Mesendoderm (in vitro differentiated cells): ENCODE results near the gene COL9A3.
A peak's percentile ranks its signal among the peaks of the same experiment; 100 is the strongest.
"Not testable (repeated sequence)": the region's sequence is repeated elsewhere in the genome, so short reads cannot be mapped to it uniquely, and the experiment has no call there.

Experiments
- DNase-seq: peaks from one replicate; pipeline ENCODE4 v3.0.0; 2013
- H2AK5ac ChIP-seq: 2 replicates; pipeline ENCODE4 v1.6.1; 2013; ENCODE audit warnings: low read length, inconsistent platforms
- H2BK120ac ChIP-seq: 2 replicates; pipeline ENCODE4 v1.6.1; 2013; ENCODE audit warnings: low read depth, mild to moderate bottlenecking, low read length, moderate library complexity, mixed read lengths
- H2BK15ac ChIP-seq: replicated peaks from 2 replicates; pipeline ENCODE4 v1.6.1; 2013; ENCODE audit warnings: low read depth, mild to moderate bottlenecking, moderate library complexity
- H2BK5ac ChIP-seq: 2 replicates; pipeline ENCODE4 v1.6.1; 2013; ENCODE audit warnings: low read length, inconsistent platforms
- H3K18ac ChIP-seq: 2 replicates; pipeline ENCODE4 v1.6.1; 2013; ENCODE audit warnings: mild to moderate bottlenecking, low read length, mixed read lengths
- H3K23ac ChIP-seq: one replicate; pipeline ENCODE4 v1.6.1; 2013; ENCODE audit warnings: low read length
- H3K27ac ChIP-seq: 2 replicates; pipeline ENCODE4 v1.5.1; 2013; ENCODE audit warnings: low read depth, mild to moderate bottlenecking, inconsistent platforms, low read length, moderate library complexity
- H3K27me3 ChIP-seq: 2 replicates; pipeline ENCODE4 v1.6.1; 2013; ENCODE audit warnings: low read length, control low read depth, mild to moderate bottlenecking, inconsistent platforms; ENCODE audit not compliant: insufficient read depth, poor library complexity
- H3K36me3 ChIP-seq: 2 replicates; pipeline ENCODE4 v1.6.1; 2013; ENCODE audit warnings: low read length, inconsistent platforms; ENCODE audit not compliant: control insufficient read depth, insufficient read depth
- H3K4ac ChIP-seq: one replicate; pipeline ENCODE4 v1.6.1; 2013; ENCODE audit warnings: low read depth, mild to moderate bottlenecking, low read length, moderate library complexity
- H3K4me1 ChIP-seq: 2 replicates; pipeline ENCODE4 v1.6.1; 2013; ENCODE audit warnings: low read depth, low read length, inconsistent platforms; ENCODE audit not compliant: control insufficient read depth
- H3K4me2 ChIP-seq: 2 replicates; pipeline ENCODE4 v1.6.1; 2013; ENCODE audit warnings: low read length
- H3K4me3 ChIP-seq: 2 replicates; pipeline ENCODE4 v1.5.1; 2013; ENCODE audit warnings: mild to moderate bottlenecking, low read length
- H3K56ac ChIP-seq: one replicate; pipeline ENCODE4 v1.6.1; 2013; ENCODE audit warnings: low read length
- H3K79me1 ChIP-seq: 2 replicates; pipeline ENCODE4 v1.6.1; 2013; ENCODE audit warnings: low read length, inconsistent platforms
- H3K79me2 ChIP-seq: 2 replicates; pipeline ENCODE4 v1.6.1; 2013; ENCODE audit warnings: mild to moderate bottlenecking, low read length; ENCODE audit not compliant: control insufficient read depth, insufficient read depth
- H3K9ac ChIP-seq: 2 replicates; pipeline ENCODE4 v1.6.1; 2013; ENCODE audit warnings: low read length, inconsistent platforms
- H4K5ac ChIP-seq: one replicate; pipeline ENCODE4 v1.6.1; 2013; ENCODE audit warnings: low read length
- H4K8ac ChIP-seq: one replicate; pipeline ENCODE4 v1.6.1; 2013; ENCODE audit warnings: low read depth, mild to moderate bottlenecking, control low read depth, low read length, moderate library complexity
- WGBS: extraction: QIAGEN DNeasy Blood & Tissue Kit; methylation state at CpG from one replicate; pipeline ENCODE4 v1.1.7; 2013; ENCODE audit warnings: low lambda C conversion rate, missing lambda C conversion rate; ENCODE audit not compliant: insufficient coverage; ENCODE audit errors: extremely low coverage; 5-methylcytosine and 5-hydroxymethylcytosine counted together

Gene COL9A3

GRCh38 chr20:62861726-62862336 is 45.0 kb downstream of the COL9A3 start, which contains the start of gene TCFL5:
TCFL5 (minus strand) TSS chr20:62861822; CDS start chr20:62861670, 152 bp downstream.
- H3K4me1 ChIP-seq: peaks cover 4% of the 10 kb centered on the region
- peak within 1 kb of the TSS; percentile 64 for H3K4me3 ChIP-seq
- no peak within 1 kb of the TSS for H2AK5ac ChIP-seq
- H3K9ac ChIP-seq: peak within 1 kb of the TSS; percentile 79
- H4K8ac ChIP-seq: no peak within 1 kb of the TSS
- peak within 1 kb of the TSS; percentile 98 for H3K56ac ChIP-seq
- H2BK5ac ChIP-seq: no peak within 1 kb of the TSS
- H3K27ac ChIP-seq: no peak within 1 kb of the TSS
- no peaks in the 10 kb centered on the region for H3K27me3 ChIP-seq
- H3K79me2 ChIP-seq: no peaks in the 10 kb centered on the region
- H3K4ac ChIP-seq: peak within 1 kb of the TSS; percentile 90
- peak within 1 kb of the TSS; percentile 66 for H3K23ac ChIP-seq
- no peak within 1 kb of the TSS for H2BK120ac ChIP-seq
- H2BK15ac ChIP-seq: no peak within 1 kb of the TSS
- peak within 1 kb of the TSS; percentile 85 for H3K4me2 ChIP-seq
- H3K79me1 ChIP-seq: no peaks in the 10 kb centered on the region
- H3K18ac ChIP-seq: peak within 1 kb of the TSS; percentile 88
- peak; percentile 71 for DNase-seq
- H3K36me3 ChIP-seq: peaks cover 1% of the 10 kb centered on the region
- WGBS: no CpG with 5 or more reads among the region's 70 CpGs
- H4K5ac ChIP-seq: no peak within 1 kb of the TSS

GRCh38 chr20:62864207-62864606 is 47.4 kb downstream of the COL9A3 start:
- H3K27me3 ChIP-seq: no peaks in the 10 kb centered on the region
- no peak overlapping the region for H3K18ac ChIP-seq
- no peak overlapping the region for H3K4ac ChIP-seq
- no peak overlapping the region for H2AK5ac ChIP-seq
- no peak overlapping the region for H4K5ac ChIP-seq
- H2BK5ac ChIP-seq: no peak overlapping the region
- no peak overlapping the region for H3K23ac ChIP-seq
- no peak for DNase-seq
- H3K36me3 ChIP-seq: no peaks in the 10 kb centered on the region
- H3K4me1 ChIP-seq: peaks cover 4% of the 10 kb centered on the region
- no peak overlapping the region for H3K4me3 ChIP-seq
- no peak overlapping the region for H3K56ac ChIP-seq
- no peak overlapping the region for H4K8ac ChIP-seq
- no peaks in the 10 kb centered on the region for H3K79me2 ChIP-seq
- H2BK15ac ChIP-seq: no peak overlapping the region
- H2BK120ac ChIP-seq: no peak overlapping the region
- no peaks in the 10 kb centered on the region for H3K79me1 ChIP-seq
- WGBS: no CpG with 5 or more reads among the region's 7 CpGs
- H3K9ac ChIP-seq: no peak overlapping the region
- H3K4me2 ChIP-seq: no peak overlapping the region
- H3K27ac ChIP-seq: no peak overlapping the region

- Histone ChIP-seq H2BK15ac (no peak overlapping the region), H3K27me3 (no peaks in the 10 kb centered on the region), H3K23ac (no peak overlapping the region), H2BK5ac (no peak overlapping the region), H3K79me2 (no peaks in the 10 kb centered on the region), H3K4me2 (no peak overlapping the region), H3K4ac (no peak overlapping the region), H3K4me1 (no peaks in the 10 kb centered on the region), H3K9ac (no peak overlapping the region), H3K36me3 (no peaks in the 10 kb centered on the region), H3K4me3 (no peak overlapping the region), H2BK120ac (no peak overlapping the region), H3K79me1 (no peaks in the 10 kb centered on the region), H4K5ac (no peak overlapping the region), H3K56ac (no peak overlapping the region), H2AK5ac (no peak overlapping the region), H3K18ac (no peak overlapping the region), H4K8ac (no peak overlapping the region), H3K27ac (no peak overlapping the region)
- WGBS: no CpG with 5 or more reads among the region's 18 CpGs
- no peak for DNase-seq
These were observed 55.5 kb downstream of the COL9A3 start for GRCh38 chr20:62872184-62872847.

GRCh38 chr20:62872862-62873261 is 56.0 kb downstream of the COL9A3 start:
- H4K5ac ChIP-seq: no peak overlapping the region
- no peak overlapping the region for H3K27ac ChIP-seq
- H3K56ac ChIP-seq: no peak overlapping the region
- H4K8ac ChIP-seq: no peak overlapping the region
- no peak overlapping the region for H3K4ac ChIP-seq
- no peaks in the 10 kb centered on the region for H3K27me3 ChIP-seq
- no peak overlapping the region for H2AK5ac ChIP-seq
- H2BK120ac ChIP-seq: no peak overlapping the region
- WGBS: no CpG with 5 or more reads among the region's 6 CpGs
- no peak overlapping the region for H2BK5ac ChIP-seq
- no peak overlapping the region for H3K23ac ChIP-seq
- no peaks in the 10 kb centered on the region for H3K36me3 ChIP-seq
- H3K9ac ChIP-seq: no peak overlapping the region
- H3K79me2 ChIP-seq: no peaks in the 10 kb centered on the region
- no peak for DNase-seq
- no peak overlapping the region for H3K4me2 ChIP-seq
- no peaks in the 10 kb centered on the region for H3K4me1 ChIP-seq
- no peak overlapping the region for H3K4me3 ChIP-seq
- no peak overlapping the region for H2BK15ac ChIP-seq
- no peak overlapping the region for H3K18ac ChIP-seq
- no peaks in the 10 kb centered on the region for H3K79me1 ChIP-seq

- Histone ChIP-seq H3K4me2 (no peak overlapping the region), H3K23ac (no peak overlapping the region), H3K79me2 (no peaks in the 10 kb centered on the region), H3K9ac (no peak overlapping the region), H3K27me3 (no peaks in the 10 kb centered on the region), H3K56ac (no peak overlapping the region), H3K18ac (no peak overlapping the region), H2BK120ac (no peak overlapping the region), H3K79me1 (no peaks in the 10 kb centered on the region), H4K5ac (no peak overlapping the region), H2AK5ac (no peak overlapping the region), H3K4me3 (no peak overlapping the region), H4K8ac (no peak overlapping the region), H3K4ac (no peak overlapping the region), H2BK15ac (no peak overlapping the region), H3K4me1 (no peaks in the 10 kb centered on the region), H3K36me3 (no peaks in the 10 kb centered on the region), H2BK5ac (no peak overlapping the region), H3K27ac (no peak overlapping the region)
- DNase-seq: no peak
- no CpG with 5 or more reads among the region's 7 CpGs for WGBS
These were observed 56.4 kb downstream of the COL9A3 start for GRCh38 chr20:62873280-62873679.

GRCh38 chr20:62873681-62874031 is 56.8 kb downstream of the COL9A3 start:
- H3K23ac ChIP-seq, H3K9ac ChIP-seq, H3K18ac ChIP-seq, H2BK15ac ChIP-seq, H3K4me2 ChIP-seq, H3K56ac ChIP-seq, H3K79me1 ChIP-seq, H3K4ac ChIP-seq, H3K4me3 ChIP-seq, H2AK5ac ChIP-seq, H3K4me1 ChIP-seq, H3K36me3 ChIP-seq, H3K27ac ChIP-seq, H3K79me2 ChIP-seq, H2BK120ac ChIP-seq, H4K8ac ChIP-seq, H3K27me3 ChIP-seq, H2BK5ac ChIP-seq, H4K5ac ChIP-seq: not testable (repeated sequence)
- WGBS: no CpG with 5 or more reads among the region's 15 CpGs
- peak; percentile 71 for DNase-seq
